ENCODE results near the gene PFKFB3.

DNA sequence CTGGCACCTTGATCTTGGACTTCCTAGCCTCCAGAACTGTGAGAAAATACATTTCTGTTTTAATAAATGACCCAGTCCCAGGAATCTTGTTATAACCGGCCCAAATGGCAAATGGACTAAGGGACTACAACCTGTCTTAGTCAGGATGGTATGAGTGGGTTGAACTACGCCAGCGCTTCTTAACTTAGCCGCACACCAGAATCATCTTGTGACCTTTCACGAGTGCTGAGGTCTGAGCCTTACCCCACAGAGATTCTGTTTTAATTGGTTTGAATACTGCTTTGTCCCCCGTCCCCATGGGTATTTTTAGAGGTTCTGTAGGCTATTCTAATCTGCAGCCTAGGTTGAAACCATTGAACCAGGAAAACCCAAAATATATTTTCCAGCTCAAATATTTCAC is 48.0 kb downstream of the PFKFB3 start:
- TF ChIP-seq, protein P1, sequence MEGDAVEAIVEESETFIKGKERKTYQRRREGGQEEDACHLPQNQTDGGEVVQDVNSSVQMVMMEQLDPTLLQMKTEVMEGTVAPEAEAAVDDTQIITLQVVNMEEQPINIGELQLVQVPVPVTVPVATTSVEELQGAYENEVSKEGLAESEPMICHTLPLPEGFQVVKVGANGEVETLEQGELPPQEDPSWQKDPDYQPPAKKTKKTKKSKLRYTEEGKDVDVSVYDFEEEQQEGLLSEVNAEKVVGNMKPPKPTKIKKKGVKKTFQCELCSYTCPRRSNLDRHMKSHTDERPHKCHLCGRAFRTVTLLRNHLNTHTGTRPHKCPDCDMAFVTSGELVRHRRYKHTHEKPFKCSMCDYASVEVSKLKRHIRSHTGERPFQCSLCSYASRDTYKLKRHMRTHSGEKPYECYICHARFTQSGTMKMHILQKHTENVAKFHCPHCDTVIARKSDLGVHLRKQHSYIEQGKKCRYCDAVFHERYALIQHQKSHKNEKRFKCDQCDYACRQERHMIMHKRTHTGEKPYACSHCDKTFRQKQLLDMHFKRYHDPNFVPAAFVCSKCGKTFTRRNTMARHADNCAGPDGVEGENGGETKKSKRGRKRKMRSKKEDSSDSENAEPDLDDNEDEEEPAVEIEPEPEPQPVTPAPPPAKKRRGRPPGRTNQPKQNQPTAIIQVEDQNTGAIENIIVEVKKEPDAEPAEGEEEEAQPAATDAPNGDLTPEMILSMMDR (IDR thresholded peaks at IDR 0.05; ENCODE audit: low read depth, low read length, poor library complexity, severe bottlenecking): no peak
- TF ChIP-seq EZH2phosphoT487 (IDR thresholded peaks at IDR 0.05; ENCODE audit: borderline replicate concordance, low read length): no peak
